Gastrocnemius medialis (tissue), 4 donors: ENCODE measurements around the gene ARHGAP29. TPM values are rescaled to one million over a fixed set of nuclear protein-coding genes. Genes with fewer than 3 reads are reported as not detected.

Source experiments
- ATAC-seq, 2 donors: fragments of 150-250 bp; one replicate each; pipeline ENCODE4 v1.9.1; 2016
- DNase-seq, 2 donors: peaks; one replicate each; pipeline ENCODE4 v3.0.0-alpha.2; 2019
- H3K27ac ChIP-seq, 4 donors: fragments of 200-600 bp; sonication (generic); 1 replicate in 1 of 4; 2 replicates in 3 of 4; pipeline ENCODE4 v1.5.1; 2016 to 2018; ENCODE audit warnings: mild to moderate bottlenecking in 2 of 4, moderate library complexity in 1 of 4
- H3K27me3 ChIP-seq, 3 donors: fragments of 200-600 bp; sonication (generic) in 2 of 3; 1 replicate in 1 of 3; 2 replicates in 2 of 3; pipeline versions ENCODE4 v1.5.1 to v1.6.0; 2016 to 2019; ENCODE audit warnings: mild to moderate bottlenecking in 1 of 3, moderate library complexity in 1 of 3
- H3K36me3 ChIP-seq, 2 donors: fragments of 200-600 bp; sonication (generic) in 1 of 2; one replicate each; pipeline ENCODE4 v1.5.1; 2017 to 2018
- H3K4me1 ChIP-seq, 2 donors: fragments of 200-600 bp; sonication (generic) in 1 of 2; one replicate each; pipeline ENCODE4 v1.5.1; 2016 to 2017; ENCODE audit warnings: mild to moderate bottlenecking in 2 of 2
- H3K4me3 ChIP-seq, 4 donors: fragments of 200-600 bp; sonication (generic) in 3 of 4; 1 replicate in 1 of 4; 2 replicates in 3 of 4; pipeline ENCODE4 v1.5.1; 2016 to 2019; ENCODE audit warnings: mild to moderate bottlenecking in 2 of 4
- H3K9me3 ChIP-seq, 3 donors: fragments of 200-600 bp; sonication (generic) in 2 of 3; 1 replicate in 1 of 3; 2 replicates in 2 of 3; pipeline ENCODE4 v1.5.1; 2016 to 2019
- CTCF ChIP-seq, 5 experiments: fragments of 450-650 bp in 3 of 5; fragments of 200-600 bp in 2 of 5; sonication (generic) in 2 of 5; IDR thresholded peaks in 4 of 5; conservative IDR thresholded peaks in 1 of 5; 1 replicate in 4 of 5; 2 replicates in 1 of 5; pipeline ENCODE4 v1.5.1; 2016 to 2019; ENCODE audit warnings: antibody characterized with exemption in 5 of 5, mild to moderate bottlenecking in 3 of 5, moderate library complexity in 3 of 5
- POLR2A ChIP-seq, 2 donors: fragments of 450-650 bp; IDR thresholded peaks; one replicate each; pipeline ENCODE4 v1.6.1; 2017; ENCODE audit warnings: antibody characterized with exemption in 2 of 2, mild to moderate bottlenecking in 2 of 2, moderate library complexity in 2 of 2
- in situ Hi-C, 4 donors: fragments of 200-750 bp; cut with MboI; loops; one replicate each; pipeline versions ENCODE4 v1.15.0 to v1.8.0; 2017; ENCODE audit warnings: low sequenced_read_pairs in 4 of 4
- intact Hi-C: fragments of 100-400 bp; cut with DNase I; formaldehyde crosslinking; loops from one replicate; pipeline ENCODE4 v1.15.1; 2023; ENCODE audit warnings: low total_unique reads
- total RNA-seq, 4 donors: library from RNA; depleted of rRNA; stranded (reverse); fragments of >200 nt; gene quantifications; one replicate each; pipeline versions ENCODE4 v1.1.0 to v1.2.3, GENCODE V29; 2016

ARHGAP29 gene
- total RNA-seq, 4 donors from 2014 or later = 10.0 to 13.5 (median 11.6) TPM

- intact Hi-C loops = loop anchor here (1.0 to 5.0 kb wide), 4 partner anchors 11 to 624 kb away; no protein-coding TSS in a partner anchor
- Histone ChIP-seq H3K27ac (peak overlapping the region; percentile 86 to 93 (median 92)), H3K36me3 (no peaks in the 10 kb centered on the region), H3K27me3 (no peaks in the 10 kb centered on the region), H3K4me1 (peaks cover 34 to 35% of the 10 kb centered on the region in 2 donors), H3K4me3 (peak overlapping the region; percentile 78 to 86 (median 80)), H3K9me3 (no peaks in the 10 kb centered on the region)
- ATAC-seq = peak; percentile 71 to 75
- DNase-seq = peak; percentile 18 to 59
- in situ Hi-C loops = no loop called here
- TF ChIP-seq CTCF (IDR thresholded peaks at IDR 0.05 in 4 of 5, conservative IDR thresholded peaks at IDR 0.05 in 1 of 5) = peak in 1 of 5 experiments; percentile 38
- TF ChIP-seq POLR2A (IDR thresholded peaks at IDR 0.05) = no peak
These were observed 624 bp downstream of the ARHGAP29 start for GRCh38 chr1:94236630-94237290.

- no peaks in the 10 kb centered on the region for H3K27me3 ChIP-seq
- no peak for TF ChIP-seq POLR2A (IDR thresholded peaks at IDR 0.05)
- TF ChIP-seq CTCF (IDR thresholded peaks at IDR 0.05 in 4 of 5, conservative IDR thresholded peaks at IDR 0.05 in 1 of 5) = no peak
- no peak for DNase-seq
- in situ Hi-C loops (no loop called here), intact Hi-C loops (loop anchor here (2.0 to 5.0 kb wide), 3 partner anchors 99 to 624 kb away; no protein-coding TSS in a partner anchor)
- H3K27ac ChIP-seq = peak overlapping the region; percentile 86 to 93 (median 92)
- no peaks in the 10 kb centered on the region for H3K9me3 ChIP-seq
- no peak for ATAC-seq
- no peaks in the 10 kb centered on the region for H3K36me3 ChIP-seq
- H3K4me1 ChIP-seq = peaks cover 41 to 42% of the 10 kb centered on the region in 2 donors
- H3K4me3 ChIP-seq = peak overlapping the region; percentile 78 to 86 (median 80)
These were observed 1.3 kb downstream of the ARHGAP29 start for GRCh38 chr1:94236013-94236491.

GRCh38 chr1:94235189-94236012, 2.0 kb downstream of the ARHGAP29 start:
- ATAC-seq (no peak), DNase-seq (no peak)
- Histone ChIP-seq H3K4me1 (peaks cover 46 to 48% of the 10 kb centered on the region in 2 donors), H3K27me3 (no peaks in the 10 kb centered on the region), H3K4me3 (peak overlapping the region; percentile 78 to 86 (median 80)), H3K9me3 (no peaks in the 10 kb centered on the region), H3K36me3 (no peaks in the 10 kb centered on the region), H3K27ac (peak overlapping the region; percentile 86 to 93 (median 92))
- no peak for TF ChIP-seq POLR2A (IDR thresholded peaks at IDR 0.05)
- no peak for TF ChIP-seq CTCF (IDR thresholded peaks at IDR 0.05 in 4 of 5, conservative IDR thresholded peaks at IDR 0.05 in 1 of 5)
- intact Hi-C loops = loop anchor here (1.0 to 5.0 kb wide), 4 partner anchors 99 to 623 kb away; no protein-coding TSS in a partner anchor
- in situ Hi-C loops = no loop called here

GRCh38 chr1:94234615-94235014, 2.8 kb downstream of the ARHGAP29 start:
- TF ChIP-seq POLR2A (IDR thresholded peaks at IDR 0.05) = no peak
- TF ChIP-seq CTCF (IDR thresholded peaks at IDR 0.05 in 4 of 5, conservative IDR thresholded peaks at IDR 0.05 in 1 of 5) = no peak
- ATAC-seq (no peak), DNase-seq (no peak)
- no peaks in the 10 kb centered on the region for H3K9me3 ChIP-seq
- H3K27ac ChIP-seq = peak overlapping the region; percentile 86 to 93 (median 92)
- no peaks in the 10 kb centered on the region for H3K36me3 ChIP-seq
- H3K27me3 ChIP-seq = no peaks in the 10 kb centered on the region
- H3K4me1 ChIP-seq = peaks cover 50 to 56% of the 10 kb centered on the region in 2 donors
- intact Hi-C loops = loop anchor here (1.0 to 5.0 kb wide), 2 partner anchors 387 to 622 kb away; no protein-coding TSS in a partner anchor
- peak overlapping the region in 2 of 4 donors; percentile 78 to 86 for H3K4me3 ChIP-seq
- in situ Hi-C loops = no loop called here
